HEK293 (cell line): ENCODE measurements around the gene AP2M1.
A peak's percentile ranks its signal among the peaks of the same experiment; 100 is the strongest.

Experiments
- ATF2 ChIP-seq: fragments of 450-650 bp; formaldehyde crosslinking; IDR thresholded peaks from 2 replicates; pipeline ENCODE4 v1.5.1; 2016; ENCODE audit warnings: missing biosample characterization, missing genetic modification characterization, low read depth
- FEZF1 ChIP-seq: fragments of 450-650 bp; formaldehyde crosslinking; IDR thresholded peaks from 2 replicates; pipeline ENCODE4 v1.5.1; 2016; ENCODE audit warnings: missing biosample characterization, missing genetic modification characterization
- PRDM2 ChIP-seq: fragments of 450-650 bp; formaldehyde crosslinking; IDR thresholded peaks from 2 replicates; pipeline ENCODE4 v1.5.1; 2016; ENCODE audit warnings: missing biosample characterization, missing genetic modification characterization, borderline replicate concordance
- REST ChIP-seq: fragments of 450-650 bp; formaldehyde crosslinking; IDR thresholded peaks from 2 replicates; pipeline ENCODE4 v1.5.1; 2016; ENCODE audit warnings: missing biosample characterization, missing genetic modification characterization
- SETDB1 ChIP-seq: IDR thresholded peaks from one replicate; pipeline ENCODE4 v1.6.1; 2017; ENCODE audit warnings: mild to moderate bottlenecking, low read length, moderate library complexity, mixed read lengths; ENCODE audit not compliant: insufficient read length
- ZBTB10 ChIP-seq: fragments of 450-650 bp; formaldehyde crosslinking; IDR thresholded peaks from 2 replicates; pipeline ENCODE4 v1.5.1; 2016; ENCODE audit warnings: missing biosample characterization, missing genetic modification characterization
- ZBTB20 ChIP-seq: fragments of 450-650 bp; formaldehyde crosslinking; IDR thresholded peaks from 2 replicates; pipeline ENCODE4 v1.5.1; 2016; ENCODE audit warnings: missing biosample characterization, missing genetic modification characterization
- ZFP37 ChIP-seq: fragments of 450-650 bp; formaldehyde crosslinking; IDR thresholded peaks from 2 replicates; pipeline ENCODE4 v1.5.1; 2016; ENCODE audit warnings: missing biosample characterization, missing genetic modification characterization
- ZFP69B ChIP-seq: fragments of 450-650 bp; formaldehyde crosslinking; IDR thresholded peaks from 2 replicates; pipeline ENCODE4 v1.5.1; 2016; ENCODE audit warnings: missing biosample characterization, missing genetic modification characterization
- ZNF114 ChIP-seq: fragments of 450-650 bp; formaldehyde crosslinking; IDR thresholded peaks from 2 replicates; pipeline ENCODE4 v1.5.0; 2017; ENCODE audit warnings: missing biosample characterization, missing genetic modification characterization
- ZNF157 ChIP-seq: fragments of 450-650 bp; formaldehyde crosslinking; IDR thresholded peaks from 2 replicates; pipeline ENCODE4 v1.5.1; 2016; ENCODE audit warnings: missing biosample characterization, missing genetic modification characterization
- ZNF18 ChIP-seq: fragments of 450-650 bp; formaldehyde crosslinking; IDR thresholded peaks from 2 replicates; pipeline ENCODE4 v1.5.1; 2016; ENCODE audit warnings: missing biosample characterization, missing genetic modification characterization
- ZNF184 ChIP-seq: fragments of 450-650 bp; IDR thresholded peaks from 2 replicates; pipeline ENCODE4 v1.5.1; 2018; ENCODE audit warnings: missing biosample characterization, mild to moderate bottlenecking, missing genetic modification characterization
- ZNF423 ChIP-seq: fragments of 450-650 bp; formaldehyde crosslinking; IDR thresholded peaks from 2 replicates; pipeline ENCODE4 v1.5.1; 2016; ENCODE audit warnings: missing biosample characterization, missing genetic modification characterization
- ZNF501 ChIP-seq: fragments of 450-650 bp; formaldehyde crosslinking; IDR thresholded peaks from 2 replicates; pipeline ENCODE4 v1.5.1; 2016; ENCODE audit warnings: missing biosample characterization, missing genetic modification characterization
- ZNF510 ChIP-seq: fragments of 450-650 bp; formaldehyde crosslinking; IDR thresholded peaks from 2 replicates; pipeline ENCODE4 v1.5.1; 2018; ENCODE audit warnings: mild to moderate bottlenecking, missing genetic modification characterization, missing biosample characterization; ENCODE audit not compliant: insufficient replicate concordance
- ZNF561 ChIP-seq: fragments of 450-650 bp; IDR thresholded peaks from 2 replicates; pipeline ENCODE4 v1.5.1; 2018; ENCODE audit warnings: missing biosample characterization, missing genetic modification characterization, borderline replicate concordance
- ZNF645 ChIP-seq: fragments of 450-650 bp; formaldehyde crosslinking; IDR thresholded peaks from 2 replicates; pipeline ENCODE4; 2016; ENCODE audit warnings: missing biosample characterization, missing genetic modification characterization
- ZNF768 ChIP-seq: fragments of 450-650 bp; formaldehyde crosslinking; IDR thresholded peaks from 2 replicates; pipeline ENCODE4 v1.5.1; 2018; ENCODE audit warnings: missing biosample characterization, mild to moderate bottlenecking, missing genetic modification characterization
- ZNF776 ChIP-seq: fragments of 450-650 bp; formaldehyde crosslinking; IDR thresholded peaks from 2 replicates; pipeline ENCODE4 v1.5.0; 2017; ENCODE audit warnings: missing biosample characterization, missing genetic modification characterization, borderline replicate concordance

AP2M1 gene

GRCh38 chr3:184229394-184230080, 54.9 kb downstream of the AP2M1 start, which contains the start of gene VWA5B2 (continued):
- TF ChIP-seq ZNF561 (tag by site-specific recombination) (0 out of 2 replicates have a peak, but pooled peaks have one; percentile 27), ZNF423 (tag by site-specific recombination) (peak; percentile 88), ZNF114 (tag by site-specific recombination) (no peak), ZNF184 (no peak), ATF2 (tag by site-specific recombination) (no peak), ZBTB20 (tag by site-specific recombination) (peak; percentile 45; the same call in 1 of the 2 replicates), FEZF1 (tag by site-specific recombination) (no peak), ZNF501 (tag by site-specific recombination) (peak; percentile 56; the same call in 1 of the 2 replicates), ZBTB10 (tag by site-specific recombination) (peak; percentile 47; the same call in 1 of the 2 replicates), ZNF157 (tag by site-specific recombination) (no peak), ZNF776 (no peak), ZNF768 (tag by site-specific recombination) (no peak), PRDM2 (no peak), REST (0 out of 2 replicates have a peak, but pooled peaks have one; percentile 20), ZFP69B (no peak), ZNF18 (tag by site-specific recombination) (no peak), ZNF645 (tag by site-specific recombination) (no peak), ZNF510 (tag by site-specific recombination) (no peak), ZFP37 (peak; percentile 48; the same call in 1 of the 2 replicates), SETDB1 (no peak)
